ENCODE data around the gene PTGIS. TPM values are rescaled to one million over a fixed set of nuclear protein-coding genes. Genes with fewer than 3 reads are reported as not detected.

Gene PTGIS
- total and polyA plus RNA-seq, 2 donors (not counting 1 experiment from before 2014, with no cell fraction given), result not detected

- Histone ChIP-seq H3K9ac (ENCODE audit: low read length) (no peak overlapping the region), H3K27me3 (replicated peaks in 1 of 4; ENCODE audit: control extremely low read depth in 1 of 4, control insufficient read depth in 3 of 4, insufficient read depth in 4 of 4, low read length in 3 of 4) (peaks cover 0 to 8% (median 1%) of the 10 kb centered on the region in 4 experiments), H3K27ac (ENCODE audit: low read length in 2 of 2) (no peak overlapping the region), H3K4me2 (replicated peaks; ENCODE audit: low read depth, low read length, poor library complexity, severe bottlenecking) (no peak overlapping the region), H3K4me1 (ENCODE audit: control insufficient read depth in 2 of 2, insufficient read depth in 2 of 2, low read length in 2 of 2) (peaks cover 0 to 8% of the 10 kb centered on the region in 2 donors), H2AFZ (ENCODE audit: insufficient read depth, low read depth, low read length, poor library complexity, severe bottlenecking) (no peak overlapping the region), H3K9me3 (ENCODE audit: control extremely low read depth in 1 of 3, control insufficient read depth in 2 of 3, insufficient read depth in 1 of 3, low read length in 2 of 3) (peaks cover 0 to 23% (median 3%) of the 10 kb centered on the region in 3 donors), H3K36me3 (replicated peaks in 1 of 2; ENCODE audit: control extremely low read depth in 1 of 2, control insufficient read depth in 1 of 2, extremely low read depth in 1 of 2, insufficient read depth in 2 of 2, low read length in 1 of 2) (no peaks in the 10 kb centered on the region), H4K20me1 (ENCODE audit: control insufficient read depth, insufficient read depth, low read length, poor library complexity, severe bottlenecking) (no peaks in the 10 kb centered on the region), H3K4me3 (ENCODE audit: control extremely low read depth in 1 of 5, extremely low read depth in 1 of 5, insufficient read depth in 1 of 5, low read depth in 2 of 5, low read length in 4 of 5) (no peak overlapping the region), H3K79me2 (ENCODE audit: control insufficient read depth, insufficient read depth, low read length) (no peaks in the 10 kb centered on the region)
- intact Hi-C loops (cut with micrococcal nuclease), result no loop called here
- Mint-ChIP-seq H3K4me1 (peaks cover 12% of the 10 kb centered on the region), H3K27me3 (peaks cover 20% of the 10 kb centered on the region), H3K4me3 (no peak overlapping the region), H3K27ac (no peak overlapping the region), H3K9me3 (ENCODE audit: insufficient read depth) (no peaks in the 10 kb centered on the region)
- ATAC-seq (ENCODE audit: low read depth) (no peak), DNase-seq (no peak)
- ChIA-PET CTCF (no interaction called here), POLR2A (no interaction called here)
- TF ChIP-seq EZH2 (IDR thresholded peaks at IDR 0.05; ENCODE audit: borderline replicate concordance, insufficient read depth, low read depth, low read length, poor library complexity, severe bottlenecking), result no peak
- TF ChIP-seq CTCF (IDR thresholded peaks at IDR 0.05), result no peak
- WGBS (ENCODE audit: insufficient coverage), result 85% methylated on average over 9 of the region's 15 CpGs
These were observed 25.7 kb upstream of the PTGIS start for GRCh38 chr20:49593466-49594142.

- H3K9ac ChIP-seq (ENCODE audit: low read length), result no peak overlapping the region
- peaks cover 0 to under 1% of the 10 kb centered on the region in 2 donors for H3K4me1 ChIP-seq (ENCODE audit: control insufficient read depth in 2 of 2, insufficient read depth in 2 of 2, low read length in 2 of 2)
- Mint-ChIP-seq H3K27ac (no peak overlapping the region), H3K4me1 (peaks cover 8% of the 10 kb centered on the region), H3K9me3 (ENCODE audit: insufficient read depth) (no peaks in the 10 kb centered on the region), H3K27me3 (peaks cover 20% of the 10 kb centered on the region), H3K4me3 (no peak overlapping the region)
- no peak overlapping the region for H2AFZ ChIP-seq (ENCODE audit: insufficient read depth, low read depth, low read length, poor library complexity, severe bottlenecking)
- peaks cover 0 to 8% (median 1%) of the 10 kb centered on the region in 4 experiments for H3K27me3 ChIP-seq (replicated peaks in 1 of 4; ENCODE audit: control extremely low read depth in 1 of 4, control insufficient read depth in 3 of 4, insufficient read depth in 4 of 4, low read length in 3 of 4)
- no peak overlapping the region for H3K27ac ChIP-seq (ENCODE audit: low read length in 2 of 2)
- ATAC-seq (ENCODE audit: low read depth), result no peak
- H3K9me3 ChIP-seq (ENCODE audit: control extremely low read depth in 1 of 3, control insufficient read depth in 2 of 3, insufficient read depth in 1 of 3, low read length in 2 of 3), result peaks cover 0 to 17% (median 0%) of the 10 kb centered on the region in 3 donors
- ChIA-PET POLR2A (no interaction called here), CTCF (interaction anchor here (1.2 kb wide), 1 partner anchor 19 kb away, joined by 3 read pairs; no protein-coding TSS in a partner anchor)
- DNase-seq, result no peak
- TF ChIP-seq CTCF (IDR thresholded peaks at IDR 0.05), result no peak
- no peak for TF ChIP-seq EZH2 (IDR thresholded peaks at IDR 0.05; ENCODE audit: borderline replicate concordance, insufficient read depth, low read depth, low read length, poor library complexity, severe bottlenecking)
- H4K20me1 ChIP-seq (ENCODE audit: control insufficient read depth, insufficient read depth, low read length, poor library complexity, severe bottlenecking), result no peaks in the 10 kb centered on the region
- no peak overlapping the region for H3K4me3 ChIP-seq (ENCODE audit: control extremely low read depth in 1 of 5, extremely low read depth in 1 of 5, insufficient read depth in 1 of 5, low read depth in 2 of 5, low read length in 4 of 5)
- H3K4me2 ChIP-seq (replicated peaks; ENCODE audit: low read depth, low read length, poor library complexity, severe bottlenecking), result no peak overlapping the region
- intact Hi-C loops (cut with micrococcal nuclease), result no loop called here
- H3K36me3 ChIP-seq (replicated peaks in 1 of 2; ENCODE audit: control extremely low read depth in 1 of 2, control insufficient read depth in 1 of 2, extremely low read depth in 1 of 2, insufficient read depth in 2 of 2, low read length in 1 of 2), result no peaks in the 10 kb centered on the region
- H3K79me2 ChIP-seq (ENCODE audit: control insufficient read depth, insufficient read depth, low read length), result no peaks in the 10 kb centered on the region
These were observed 24.2 kb upstream of the PTGIS start for GRCh38 chr20:49592120-49592519.
